ENCODE results near the gene SFSWAP. TPM values are rescaled to one million over a fixed set of nuclear protein-coding genes. Genes with fewer than 3 reads are reported as not detected.

Gene SFSWAP
- total and polyA plus RNA-seq, 2 of the 8 experiments (the other 6 are each of a cell fraction or from before 2014, with no cell fraction given) = 36.5 to 49.5 TPM

DNA sequence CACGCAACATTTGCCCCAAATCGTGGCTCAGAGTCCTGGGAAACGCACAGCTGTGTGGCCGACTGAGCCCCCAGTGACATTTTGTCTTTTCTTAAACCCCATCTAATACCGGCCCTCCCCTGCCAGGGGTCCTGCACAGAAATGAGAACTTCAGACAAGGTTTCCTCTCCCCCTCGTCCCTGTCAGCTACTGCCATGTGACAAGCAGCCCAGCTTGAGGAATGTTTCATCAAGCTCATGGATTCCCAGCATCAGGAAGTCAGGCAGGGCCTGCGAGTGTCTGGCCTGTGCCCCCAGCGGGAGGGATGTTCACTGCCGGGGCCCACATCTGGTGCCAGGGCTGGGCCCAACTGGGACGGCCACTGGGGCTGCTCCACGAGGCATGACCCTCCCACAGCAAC, 133.2 kb downstream of the SFSWAP start:
- H3K4me2 ChIP-seq (ENCODE audit: insufficient read depth in 1 of 2, low read depth in 2 of 2, low read length in 2 of 2) = no peak overlapping the region
- TF ChIP-seq, protein P1, sequence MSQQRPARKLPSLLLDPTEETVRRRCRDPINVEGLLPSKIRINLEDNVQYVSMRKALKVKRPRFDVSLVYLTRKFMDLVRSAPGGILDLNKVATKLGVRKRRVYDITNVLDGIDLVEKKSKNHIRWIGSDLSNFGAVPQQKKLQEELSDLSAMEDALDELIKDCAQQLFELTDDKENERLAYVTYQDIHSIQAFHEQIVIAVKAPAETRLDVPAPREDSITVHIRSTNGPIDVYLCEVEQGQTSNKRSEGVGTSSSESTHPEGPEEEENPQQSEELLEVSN (IDR thresholded peaks at IDR 0.05) = no peak
- no peak for TF ChIP-seq GABPA (IDR thresholded peaks at IDR 0.05; ENCODE audit: borderline replicate concordance, insufficient read depth, low read length)

More for the DNA sequence above, 133.2 kb downstream of the SFSWAP start:
- Histone ChIP-seq H2BK12ac (ENCODE audit: low read depth, low read length) (no peak overlapping the region), H3K56ac (replicated peaks; ENCODE audit: insufficient read length, low read depth, low read length) (no peak overlapping the region), H2AK5ac (ENCODE audit: low read depth, low read length) (no peak overlapping the region), H2BK15ac (ENCODE audit: low read length) (no peak overlapping the region), H2BK5ac (ENCODE audit: low read depth, low read length) (no peak overlapping the region), H3K79me1 (ENCODE audit: low read depth, low read length) (no peaks in the 10 kb centered on the region), H3K9ac (replicated peaks in 1 of 4; ENCODE audit: extremely low read depth in 1 of 4, low read depth in 3 of 4, low read length in 3 of 4) (no peak overlapping the region), H3K27me3 (replicated peaks in 1 of 4; ENCODE audit: control insufficient read depth in 3 of 4, extremely low read depth in 1 of 4, insufficient read depth in 3 of 4, low read length in 3 of 4) (no peaks in the 10 kb centered on the region), H3K14ac (ENCODE audit: insufficient read length) (no peak overlapping the region), H4K91ac (replicated peaks; ENCODE audit: insufficient read length, low read length) (no peak overlapping the region), H3K36me3 (ENCODE audit: control insufficient read depth in 2 of 4, insufficient read depth in 4 of 4, low read length in 3 of 4) (peaks cover 2 to 43% (median 14%) of the 10 kb centered on the region in 4 experiments; a peak in 6 of 8 replicates), H3K4ac (replicated peaks; ENCODE audit: insufficient read length, low read depth, low read length) (no peak overlapping the region), H3K23ac (ENCODE audit: insufficient read length) (no peak overlapping the region), H3K18ac (ENCODE audit: extremely low read depth, low read length) (no peak overlapping the region), H4K8ac (ENCODE audit: extremely low read depth, insufficient read depth, low read length) (no peak overlapping the region), H3K23me2 (ENCODE audit: low read depth, low read length) (no peaks in the 10 kb centered on the region), H2BK20ac (ENCODE audit: low read length) (no peak overlapping the region), H3K4me1 (replicated peaks in 1 of 4; ENCODE audit: control insufficient read depth in 3 of 4, insufficient read depth in 4 of 4, low read length in 3 of 4) (no peaks in the 10 kb centered on the region), H4K20me1 (replicated peaks in 1 of 2; ENCODE audit: control insufficient read depth in 1 of 2, insufficient read depth in 2 of 2, low read length in 2 of 2) (peaks cover 0 to 7% of the 10 kb centered on the region in 2 experiments), H4K5ac (ENCODE audit: insufficient read length, low read depth, low read length) (no peak overlapping the region), H2BK120ac (replicated peaks; ENCODE audit: low read depth, low read length) (no peak overlapping the region), H3K79me2 (ENCODE audit: control insufficient read depth in 1 of 2, insufficient read depth in 2 of 2, low read length in 2 of 2) (no peaks in the 10 kb centered on the region), H2AFZ (ENCODE audit: low read length) (no peak overlapping the region), H3K27ac (ENCODE audit: low read depth, low read length) (no peak overlapping the region), H3K4me3 (ENCODE audit: extremely low read depth in 1 of 4, insufficient read depth in 2 of 4, low read depth in 3 of 4, low read length in 4 of 4) (no peak overlapping the region), H3K9me3 (ENCODE audit: insufficient read depth in 2 of 2, low read depth in 1 of 2, low read length in 1 of 2) (no peaks in the 10 kb centered on the region)
- WGBS, 2 experiments (ENCODE audit: extremely low coverage in 1 of 2, insufficient coverage in 1 of 2, insufficient read length in 1 of 2, insufficient replicate concordance in 2 of 2, low coverage in 1 of 2, low lambda C conversion rate in 2 of 2, missing lambda C conversion rate in 1 of 2) = 92% methylated on average over 11 of the region's 11 CpGs; no CpG with 5 or more reads in 1 of the 2 experiments
- POLR2A ChIA-PET (ENCODE audit: partially characterized antibody) = interaction anchor here (0.6 to 1.1 kb wide), 3 partner anchors 16 to 118 kb away, joined by 3 read pairs; partner anchors contain the start of gene MMP17
- DNase-seq (ENCODE audit: low read depth in 1 of 2, low spot score in 2 of 2) (no peak), FAIRE-seq (no peak)
- CTCF ChIA-PET (ENCODE audit: partially characterized antibody) = interaction anchor here (1.0 to 2.1 kb wide), 5 partner anchors 9 to 177 kb away, joined by 3 to 5 read pairs (median 4); no protein-coding TSS in a partner anchor
